ENCODE measurements around the gene TH. TPM values are rescaled to one million over a fixed set of nuclear protein-coding genes. Genes with fewer than 3 reads are reported as not detected.

Gene TH
- total RNA-seq, 1 donor from 2014 or later = not detected

DNA sequence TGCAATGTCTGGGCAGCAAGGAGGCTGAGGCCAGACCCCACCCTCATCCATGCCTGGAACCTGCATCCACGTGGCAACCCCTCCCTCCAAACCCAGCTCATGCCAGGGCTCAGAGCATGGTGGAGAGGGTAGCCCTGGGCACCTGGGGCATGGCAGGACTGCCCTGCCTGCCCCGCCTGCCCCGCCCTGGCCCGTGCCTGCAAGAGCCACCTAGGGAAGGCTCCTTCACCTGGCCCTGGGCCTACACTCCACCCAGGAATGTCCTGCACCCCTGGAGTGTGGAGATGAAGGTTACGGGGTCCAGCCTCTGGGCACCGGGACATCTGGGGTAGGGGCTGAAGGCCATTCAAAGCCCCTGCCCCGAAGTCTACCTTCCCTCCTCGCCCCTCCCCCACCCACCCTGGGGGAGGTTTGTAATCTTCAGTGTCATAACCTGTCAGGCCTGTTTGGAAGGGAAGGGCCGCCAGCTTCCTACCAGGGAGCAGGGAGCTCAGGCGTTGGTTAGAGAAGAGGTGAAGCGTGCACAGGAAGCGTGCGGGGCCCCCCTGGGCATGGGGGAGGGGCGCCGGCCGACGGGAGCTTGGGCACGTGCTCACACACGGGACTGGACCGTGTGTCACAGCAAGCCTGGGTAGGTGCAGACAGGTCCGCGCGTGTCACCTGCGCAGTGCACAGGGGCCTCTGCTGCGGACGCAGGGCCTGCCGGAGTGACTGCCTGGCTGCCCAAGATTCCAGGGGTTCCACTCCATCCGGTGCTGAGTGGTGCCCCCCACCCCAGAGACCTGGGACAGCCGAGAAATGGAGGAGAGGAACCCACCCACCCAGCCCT, 30.7 kb upstream of the TH start:
- Histone ChIP-seq H3K9me3 (replicated peaks) (peaks cover 4% of the 10 kb centered on the region), H3K36me3 (no peaks in the 10 kb centered on the region), H3K27ac (replicated peaks) (no peak overlapping the region), H3K4me3 (no peak overlapping the region), H3K4me1 (no peaks in the 10 kb centered on the region), H3K27me3 (ENCODE audit: low read depth) (peaks cover 9% of the 10 kb centered on the region)
- intact Hi-C loops (cut with micrococcal nuclease) = no loop called here
- TF ChIP-seq, protein P1, sequence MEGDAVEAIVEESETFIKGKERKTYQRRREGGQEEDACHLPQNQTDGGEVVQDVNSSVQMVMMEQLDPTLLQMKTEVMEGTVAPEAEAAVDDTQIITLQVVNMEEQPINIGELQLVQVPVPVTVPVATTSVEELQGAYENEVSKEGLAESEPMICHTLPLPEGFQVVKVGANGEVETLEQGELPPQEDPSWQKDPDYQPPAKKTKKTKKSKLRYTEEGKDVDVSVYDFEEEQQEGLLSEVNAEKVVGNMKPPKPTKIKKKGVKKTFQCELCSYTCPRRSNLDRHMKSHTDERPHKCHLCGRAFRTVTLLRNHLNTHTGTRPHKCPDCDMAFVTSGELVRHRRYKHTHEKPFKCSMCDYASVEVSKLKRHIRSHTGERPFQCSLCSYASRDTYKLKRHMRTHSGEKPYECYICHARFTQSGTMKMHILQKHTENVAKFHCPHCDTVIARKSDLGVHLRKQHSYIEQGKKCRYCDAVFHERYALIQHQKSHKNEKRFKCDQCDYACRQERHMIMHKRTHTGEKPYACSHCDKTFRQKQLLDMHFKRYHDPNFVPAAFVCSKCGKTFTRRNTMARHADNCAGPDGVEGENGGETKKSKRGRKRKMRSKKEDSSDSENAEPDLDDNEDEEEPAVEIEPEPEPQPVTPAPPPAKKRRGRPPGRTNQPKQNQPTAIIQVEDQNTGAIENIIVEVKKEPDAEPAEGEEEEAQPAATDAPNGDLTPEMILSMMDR (IDR thresholded peaks at IDR 0.05; ENCODE audit: borderline replicate concordance) = no peak
- peak; percentile 11 for DNase-seq

- TF ChIP-seq, protein P1 (IDR thresholded peaks at IDR 0.05; ENCODE audit: borderline replicate concordance) = no peak
- Histone ChIP-seq H3K27ac (replicated peaks) (no peak overlapping the region), H3K27me3 (ENCODE audit: low read depth) (peaks cover 9% of the 10 kb centered on the region), H3K9me3 (replicated peaks) (no peaks in the 10 kb centered on the region), H3K4me1 (no peaks in the 10 kb centered on the region), H3K36me3 (no peaks in the 10 kb centered on the region), H3K4me3 (no peak overlapping the region)
- peak; percentile 2 for DNase-seq
- intact Hi-C loops (cut with micrococcal nuclease) = no loop called here
These were observed 29.9 kb upstream of the TH start for GRCh38 chr11:2201542-2201941.

DNA sequence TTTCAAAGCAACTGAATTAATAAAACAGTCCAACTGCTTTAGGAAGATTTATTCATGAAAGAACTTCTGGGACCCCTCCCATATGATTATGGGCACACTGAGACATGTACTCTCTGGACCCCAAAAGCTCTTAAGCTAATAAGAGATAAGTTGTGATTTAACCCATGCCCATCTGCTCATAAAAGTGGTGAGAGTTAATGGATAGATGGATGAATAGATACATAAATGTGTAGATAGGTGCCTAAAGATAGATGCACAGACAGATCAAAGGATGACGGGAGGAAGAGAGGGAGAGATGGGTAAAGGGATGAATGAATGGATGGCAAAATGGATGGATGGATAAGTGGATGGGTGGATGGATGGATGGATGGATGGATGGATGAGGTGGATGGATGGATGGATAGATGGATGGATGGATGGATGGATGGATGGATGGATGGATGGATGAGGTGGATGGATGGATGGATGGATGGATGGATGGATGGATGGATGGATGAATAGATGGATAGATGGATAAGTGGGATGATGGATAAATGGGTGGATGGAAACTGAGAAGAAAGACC, 29.4 kb upstream of the TH start:
- TF ChIP-seq, protein P1 (IDR thresholded peaks at IDR 0.05; ENCODE audit: borderline replicate concordance) = no peak
- intact Hi-C loops (cut with micrococcal nuclease) = no loop called here
- no peaks in the 10 kb centered on the region for H3K4me1 ChIP-seq

GRCh38 chr11:2200536-2200935, 28.9 kb upstream of the TH start:
- no peaks in the 10 kb centered on the region for H3K4me1 ChIP-seq
- intact Hi-C loops (cut with micrococcal nuclease) = no loop called here
- DNase-seq = no peak
- no peaks in the 10 kb centered on the region for H3K9me3 ChIP-seq (replicated peaks)
- TF ChIP-seq, protein P1 (IDR thresholded peaks at IDR 0.05; ENCODE audit: borderline replicate concordance) = no peak
- no peaks in the 10 kb centered on the region for H3K36me3 ChIP-seq
- H3K4me3 ChIP-seq = no peak overlapping the region
- no peak overlapping the region for H3K27ac ChIP-seq (replicated peaks)
- peaks cover 14% of the 10 kb centered on the region for H3K27me3 ChIP-seq (ENCODE audit: low read depth)

More for the DNA sequence above, 29.4 kb upstream of the TH start:
- Histone ChIP-seq H3K9me3 (replicated peaks) (no peaks in the 10 kb centered on the region), H3K36me3 (no peaks in the 10 kb centered on the region), H3K4me3 (no peak overlapping the region), H3K27ac (replicated peaks) (no peak overlapping the region), H3K27me3 (ENCODE audit: low read depth) (peaks cover 9% of the 10 kb centered on the region)
- DNase-seq = no peak

DNA sequence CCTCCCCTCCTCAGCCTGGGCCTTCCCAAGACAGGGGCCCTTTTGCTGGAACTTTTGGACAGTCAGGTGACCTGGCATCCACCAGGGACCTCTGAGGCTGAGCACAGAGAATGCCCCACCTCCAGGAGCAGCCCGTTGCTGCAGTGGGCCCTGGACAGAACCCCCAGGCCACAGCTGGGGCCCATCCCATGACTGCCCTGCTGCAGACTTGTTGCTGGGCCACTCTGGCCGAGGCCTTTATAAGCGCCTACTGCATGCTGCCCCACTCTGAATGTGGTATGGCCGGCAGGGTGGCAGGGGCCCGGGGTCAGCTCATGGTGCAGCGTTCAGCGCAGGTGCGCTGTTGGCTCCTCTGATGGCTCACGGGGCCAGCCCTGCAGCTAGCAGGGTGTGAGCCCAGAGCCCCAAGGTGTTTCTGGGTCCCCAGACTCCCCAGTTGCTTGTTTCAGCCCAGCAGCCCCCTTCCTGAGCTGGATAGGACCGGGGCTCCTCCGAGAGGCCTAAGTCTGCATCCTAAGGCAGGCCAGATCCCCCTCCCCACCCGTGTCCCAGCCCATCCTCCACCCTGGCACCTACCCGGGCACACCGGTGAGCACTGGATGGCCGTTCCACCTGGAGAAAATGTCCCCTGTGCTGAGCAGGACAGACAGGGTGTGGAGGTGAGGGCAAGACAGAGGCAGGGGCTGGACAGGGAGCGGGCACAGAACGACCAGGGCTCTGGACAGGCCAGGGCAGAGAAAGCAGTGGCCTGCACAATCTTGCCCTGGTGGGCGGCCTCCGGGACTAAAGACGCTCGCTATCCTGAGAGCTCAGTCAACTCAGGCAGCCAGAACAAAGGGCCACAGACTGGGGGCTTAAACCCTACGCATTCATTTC, 28.1 kb upstream of the TH start:
- H3K4me1 ChIP-seq = no peaks in the 10 kb centered on the region
- H3K36me3 ChIP-seq = no peaks in the 10 kb centered on the region
- TF ChIP-seq, protein P1 (IDR thresholded peaks at IDR 0.05; ENCODE audit: borderline replicate concordance) = no peak
- DNase-seq = no peak
- intact Hi-C loops (cut with micrococcal nuclease) = loop anchor here (10.0 kb wide), 2 partner anchors 95 to 215 kb away; no protein-coding TSS in a partner anchor
- peaks cover 23% of the 10 kb centered on the region for H3K27me3 ChIP-seq (ENCODE audit: low read depth)
- no peaks in the 10 kb centered on the region for H3K9me3 ChIP-seq (replicated peaks)
- H3K4me3 ChIP-seq = no peak overlapping the region
- no peak overlapping the region for H3K27ac ChIP-seq (replicated peaks)
